Vagina (tissue), 2 donors: ENCODE data around the gene SVIL. TPM values are rescaled to one million over a fixed set of nuclear protein-coding genes. Genes with fewer than 3 reads are reported as not detected.
"Not testable (repeated sequence)": the region's sequence is repeated elsewhere in the genome, so short reads cannot be mapped to it uniquely, and the experiment has no call there.

Source experiments
- DNase-seq, 2 donors: peaks; one replicate each; pipeline ENCODE4 v3.0.0-alpha.2; 2017; ENCODE audit errors: extremely low spot score in 2 of 2
- H3K27ac ChIP-seq: fragments of 200-600 bp; sonication (generic); one replicate; pipeline ENCODE4 v1.5.1; 2019
- H3K27me3 ChIP-seq: fragments of 200-600 bp; sonication (generic); one replicate; pipeline ENCODE4 v1.5.1; 2019
- H3K36me3 ChIP-seq, 2 donors: fragments of 200-600 bp; sonication (generic); one replicate each; pipeline ENCODE4 v1.5.1; 2017 to 2019
- H3K4me1 ChIP-seq: fragments of 200-600 bp; sonication (generic); one replicate; pipeline ENCODE4 v1.5.1; 2019
- H3K4me3 ChIP-seq, 2 donors: fragments of 200-600 bp; sonication (generic); 1 replicate in 1 of 2; 2 replicates in 1 of 2; pipeline ENCODE4 v1.5.1; 2016 to 2019
- H3K9me3 ChIP-seq: fragments of 200-600 bp; sonication (generic); one replicate; pipeline ENCODE4 v1.5.1; 2019
- POLR2A ChIP-seq, 2 donors: fragments of 450-650 bp; IDR thresholded peaks; one replicate each; pipeline ENCODE4 v1.6.1; 2017; ENCODE audit warnings: antibody characterized with exemption in 2 of 2, mild to moderate bottlenecking in 2 of 2, moderate library complexity in 2 of 2
- POLR2AphosphoS5 ChIP-seq, 2 donors: sonication (generic); formaldehyde crosslinking; IDR thresholded peaks; one replicate each; pipeline ENCODE4 v1.9.0; 2017; ENCODE audit warnings: antibody characterized with exemption in 2 of 2, mild to moderate bottlenecking in 2 of 2, low read depth in 1 of 2; ENCODE audit not compliant: insufficient read depth in 1 of 2
- intact Hi-C: fragments of 100-400 bp; cut with DNase I; formaldehyde crosslinking; loops from one replicate; pipeline ENCODE4 v1.15.1; 2023
- total RNA-seq: library from RNA; depleted of rRNA; stranded (reverse); fragments of >200 nt; gene quantifications from one replicate; pipeline ENCODE4 v1.2.3, GENCODE V29; 2016
- TF ChIP-seq, protein P1 (sequence below), 3 experiments: fragments of 450-650 bp in 2 of 3; fragments of 200-600 bp in 1 of 3; sonication (generic) in 1 of 3; IDR thresholded peaks; one replicate each; pipeline ENCODE4 v1.5.1; 2017 to 2019; ENCODE audit warnings: antibody characterized with exemption in 3 of 3, mild to moderate bottlenecking in 2 of 3, moderate library complexity in 2 of 3

SVIL gene
- total RNA-seq, 1 donor from 2014 or later: 111 TPM

DNA sequence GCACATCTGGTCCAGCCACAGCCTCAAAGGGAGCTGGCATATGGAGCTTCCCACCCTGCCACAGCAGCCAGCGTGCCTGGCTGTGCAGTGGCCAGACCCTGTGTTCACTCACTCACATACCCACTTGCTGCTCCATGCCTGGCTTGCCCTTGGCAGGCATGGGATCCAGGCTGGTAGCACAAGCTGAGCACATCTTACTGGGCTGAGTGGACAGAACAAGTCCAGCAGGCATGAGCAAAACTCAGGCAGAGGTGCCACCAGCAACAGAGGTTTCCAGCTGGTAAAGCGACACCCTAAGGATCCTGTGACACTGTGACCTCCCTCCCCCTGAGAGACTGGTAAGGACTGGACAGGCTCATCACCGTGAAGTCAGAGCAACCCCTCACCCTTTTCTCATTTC, 25.1 kb downstream of the SVIL start:
- Histone ChIP-seq H3K36me3 (no peaks in the 10 kb centered on the region), H3K27me3 (no peaks in the 10 kb centered on the region), H3K4me3 (no peak overlapping the region), H3K27ac (no peak overlapping the region), H3K4me1 (peaks cover 21% of the 10 kb centered on the region), H3K9me3 (no peaks in the 10 kb centered on the region)
- intact Hi-C loops: no loop called here
- DNase-seq: no peak
- TF ChIP-seq POLR2AphosphoS5 (IDR thresholded peaks at IDR 0.05; ENCODE audit: insufficient read depth in 1 of 2, low read depth in 1 of 2) (no peak), POLR2A (IDR thresholded peaks at IDR 0.05) (no peak)
- TF ChIP-seq, protein P1, sequence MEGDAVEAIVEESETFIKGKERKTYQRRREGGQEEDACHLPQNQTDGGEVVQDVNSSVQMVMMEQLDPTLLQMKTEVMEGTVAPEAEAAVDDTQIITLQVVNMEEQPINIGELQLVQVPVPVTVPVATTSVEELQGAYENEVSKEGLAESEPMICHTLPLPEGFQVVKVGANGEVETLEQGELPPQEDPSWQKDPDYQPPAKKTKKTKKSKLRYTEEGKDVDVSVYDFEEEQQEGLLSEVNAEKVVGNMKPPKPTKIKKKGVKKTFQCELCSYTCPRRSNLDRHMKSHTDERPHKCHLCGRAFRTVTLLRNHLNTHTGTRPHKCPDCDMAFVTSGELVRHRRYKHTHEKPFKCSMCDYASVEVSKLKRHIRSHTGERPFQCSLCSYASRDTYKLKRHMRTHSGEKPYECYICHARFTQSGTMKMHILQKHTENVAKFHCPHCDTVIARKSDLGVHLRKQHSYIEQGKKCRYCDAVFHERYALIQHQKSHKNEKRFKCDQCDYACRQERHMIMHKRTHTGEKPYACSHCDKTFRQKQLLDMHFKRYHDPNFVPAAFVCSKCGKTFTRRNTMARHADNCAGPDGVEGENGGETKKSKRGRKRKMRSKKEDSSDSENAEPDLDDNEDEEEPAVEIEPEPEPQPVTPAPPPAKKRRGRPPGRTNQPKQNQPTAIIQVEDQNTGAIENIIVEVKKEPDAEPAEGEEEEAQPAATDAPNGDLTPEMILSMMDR (IDR thresholded peaks at IDR 0.05): no peak

DNA sequence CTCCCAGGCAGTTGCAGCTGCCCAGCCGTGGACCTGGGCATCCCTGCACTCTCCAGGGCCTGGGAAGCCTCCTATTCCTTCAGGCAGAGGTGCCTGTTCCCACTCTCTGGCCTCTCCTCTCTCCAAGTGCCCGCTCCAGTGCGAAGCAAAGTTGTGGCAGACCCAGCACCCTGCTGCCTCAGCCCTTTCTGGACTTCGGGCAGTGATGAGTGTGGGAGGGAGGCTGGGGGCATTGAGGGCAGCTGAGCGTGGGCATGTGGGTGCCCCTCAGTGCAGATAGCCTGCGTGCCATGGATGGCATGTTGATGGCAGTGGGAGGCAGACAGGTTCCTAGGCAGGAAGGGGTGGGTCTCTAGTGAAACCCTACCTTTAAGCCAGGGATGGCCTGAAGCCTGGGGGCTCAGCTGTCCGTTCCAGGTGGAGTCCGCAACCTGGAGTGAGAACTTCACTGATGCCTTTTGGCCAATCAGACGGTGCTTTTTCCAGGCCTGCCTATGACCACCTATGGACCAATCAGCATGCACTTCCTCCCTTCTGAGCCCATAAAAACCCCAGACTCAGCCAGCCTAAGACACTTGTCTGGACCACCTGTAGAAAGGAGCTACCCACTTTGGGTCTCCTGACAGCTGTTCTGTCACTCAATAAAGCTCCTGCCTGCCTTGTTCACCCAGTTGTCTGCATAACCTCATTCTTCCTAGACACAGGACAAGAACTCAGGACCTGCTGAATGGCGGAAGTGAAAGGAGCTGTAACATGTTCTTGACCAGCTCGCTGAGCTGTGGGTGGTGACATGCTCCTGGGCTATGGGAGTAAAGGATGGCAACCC, 26.1 kb downstream of the SVIL start:
- Histone ChIP-seq H3K27me3 (no peaks in the 10 kb centered on the region), H3K27ac (no peak overlapping the region), H3K4me1 (peaks cover 23% of the 10 kb centered on the region), H3K36me3 (no peaks in the 10 kb centered on the region), H3K4me3 (no peak overlapping the region), H3K9me3 (no peaks in the 10 kb centered on the region)
- intact Hi-C loops: no loop called here
- TF ChIP-seq POLR2AphosphoS5 (IDR thresholded peaks at IDR 0.05; ENCODE audit: insufficient read depth in 1 of 2, low read depth in 1 of 2): no peak
- TF ChIP-seq, protein P1 (IDR thresholded peaks at IDR 0.05): no peak
- TF ChIP-seq POLR2A (IDR thresholded peaks at IDR 0.05): no peak
- no peak for DNase-seq

DNA sequence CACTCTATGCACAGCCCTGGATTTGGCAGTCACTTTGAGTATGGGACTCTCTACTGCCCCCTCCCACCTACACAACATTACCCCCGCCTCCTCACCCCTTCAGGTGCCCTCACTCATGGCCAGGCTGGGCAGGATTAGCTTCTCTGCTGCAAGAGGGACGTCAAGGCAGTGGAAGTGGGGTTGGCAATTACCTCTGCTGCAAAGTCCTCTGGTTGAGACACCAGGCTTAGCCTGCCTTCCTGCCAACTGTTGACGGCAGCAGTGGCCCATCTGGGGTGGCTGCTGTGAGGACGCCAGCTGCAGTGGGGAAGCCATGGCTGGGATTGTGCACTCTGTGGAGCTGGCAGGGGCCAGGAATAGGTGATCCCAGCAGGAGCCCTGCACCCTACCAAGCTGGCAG, 26.7 kb downstream of the SVIL start:
- no peak for DNase-seq
- Histone ChIP-seq H3K27me3 (no peaks in the 10 kb centered on the region), H3K36me3 (no peaks in the 10 kb centered on the region), H3K27ac (no peak overlapping the region), H3K4me1 (peaks cover 30% of the 10 kb centered on the region), H3K4me3 (no peak overlapping the region), H3K9me3 (no peaks in the 10 kb centered on the region)
- TF ChIP-seq, protein P1 (IDR thresholded peaks at IDR 0.05): no peak
- no peak for TF ChIP-seq POLR2AphosphoS5 (IDR thresholded peaks at IDR 0.05; ENCODE audit: insufficient read depth in 1 of 2, low read depth in 1 of 2)
- no peak for TF ChIP-seq POLR2A (IDR thresholded peaks at IDR 0.05)
- intact Hi-C loops: no loop called here

DNA sequence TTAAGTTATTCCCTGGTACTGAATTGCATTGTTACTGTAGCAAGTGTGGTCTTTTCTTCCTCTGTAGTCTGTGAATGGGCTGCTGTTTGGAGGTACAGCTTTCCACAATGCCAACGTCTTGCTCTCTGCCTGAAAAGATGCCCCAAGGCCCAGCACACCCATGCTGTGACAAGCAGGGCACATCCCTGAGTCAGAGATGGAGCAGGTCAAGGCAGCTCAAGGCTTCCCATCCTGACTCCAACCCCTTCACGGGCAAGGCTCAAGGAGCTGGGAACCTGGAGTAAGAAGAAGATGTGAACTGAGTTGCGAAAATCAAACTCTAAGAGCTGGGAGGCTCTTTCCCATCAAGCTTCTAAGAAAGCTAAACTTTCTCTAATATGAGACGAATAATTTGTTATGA, 27.2 kb downstream of the SVIL start:
- Histone ChIP-seq H3K27ac (no peak overlapping the region), H3K9me3 (no peaks in the 10 kb centered on the region), H3K4me3 (no peak overlapping the region), H3K36me3 (no peaks in the 10 kb centered on the region), H3K4me1 (peaks cover 33% of the 10 kb centered on the region), H3K27me3 (no peaks in the 10 kb centered on the region)
- no peak for DNase-seq
- intact Hi-C loops: no loop called here
- no peak for TF ChIP-seq POLR2AphosphoS5 (IDR thresholded peaks at IDR 0.05; ENCODE audit: insufficient read depth in 1 of 2, low read depth in 1 of 2)
- no peak for TF ChIP-seq POLR2A (IDR thresholded peaks at IDR 0.05)
- TF ChIP-seq, protein P1 (IDR thresholded peaks at IDR 0.05): no peak

DNA sequence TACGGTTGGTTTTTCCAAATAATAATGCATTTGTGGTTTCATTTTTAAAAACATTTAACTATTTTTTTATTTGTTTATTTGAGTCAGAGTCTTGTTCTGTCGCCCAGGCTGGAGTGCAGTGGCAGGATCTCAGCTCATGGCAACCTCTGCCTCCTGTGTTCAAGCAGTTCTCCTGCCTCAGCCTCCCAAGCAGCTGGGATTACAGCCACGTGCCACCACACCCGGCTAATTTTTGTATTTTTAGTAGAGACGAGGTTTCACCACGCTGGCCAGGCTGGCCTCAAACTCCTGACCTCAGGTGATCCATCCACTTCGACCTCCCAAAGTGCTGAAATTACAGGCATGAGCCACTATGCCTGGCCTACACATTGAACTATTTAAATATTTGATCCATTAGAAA, 28.1 kb downstream of the SVIL start:
- H3K27ac ChIP-seq, intact Hi-C loops, H3K36me3 ChIP-seq, H3K27me3 ChIP-seq, H3K4me3 ChIP-seq, H3K9me3 ChIP-seq, DNase-seq: not testable (repeated sequence)
- H3K4me1 ChIP-seq: peaks cover 42% of the 10 kb centered on the region
